ENCODE data around the gene FKBP11. TPM values are rescaled to one million over a fixed set of nuclear protein-coding genes. Genes with fewer than 3 reads are reported as not detected.

The FKBP11 gene
- total and polyA plus RNA-seq, 2 experiments from 2014 or later = 29.5 to 94.9 TPM

DNA sequence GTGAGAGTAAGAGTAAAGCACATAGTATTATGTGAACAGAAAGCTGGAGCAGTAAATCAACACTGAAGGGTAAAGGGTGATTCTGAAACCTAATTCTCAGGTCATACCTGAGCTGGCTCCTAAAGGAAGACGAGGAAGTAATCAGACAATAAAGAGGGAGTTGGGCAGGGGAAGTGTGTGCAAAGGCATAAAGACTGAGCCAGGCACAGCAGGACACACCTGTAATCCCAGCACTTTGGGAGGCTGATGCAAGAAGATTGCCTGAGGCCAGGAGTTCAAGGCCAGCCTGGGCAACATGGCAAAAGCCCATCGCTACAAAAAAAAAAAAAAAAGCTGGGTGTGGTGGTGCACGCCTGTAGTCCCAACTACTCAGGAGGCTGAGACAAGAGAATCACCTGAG is 22.4 kb upstream of the FKBP11 start (continued):
- TF ChIP-seq, protein P1, sequence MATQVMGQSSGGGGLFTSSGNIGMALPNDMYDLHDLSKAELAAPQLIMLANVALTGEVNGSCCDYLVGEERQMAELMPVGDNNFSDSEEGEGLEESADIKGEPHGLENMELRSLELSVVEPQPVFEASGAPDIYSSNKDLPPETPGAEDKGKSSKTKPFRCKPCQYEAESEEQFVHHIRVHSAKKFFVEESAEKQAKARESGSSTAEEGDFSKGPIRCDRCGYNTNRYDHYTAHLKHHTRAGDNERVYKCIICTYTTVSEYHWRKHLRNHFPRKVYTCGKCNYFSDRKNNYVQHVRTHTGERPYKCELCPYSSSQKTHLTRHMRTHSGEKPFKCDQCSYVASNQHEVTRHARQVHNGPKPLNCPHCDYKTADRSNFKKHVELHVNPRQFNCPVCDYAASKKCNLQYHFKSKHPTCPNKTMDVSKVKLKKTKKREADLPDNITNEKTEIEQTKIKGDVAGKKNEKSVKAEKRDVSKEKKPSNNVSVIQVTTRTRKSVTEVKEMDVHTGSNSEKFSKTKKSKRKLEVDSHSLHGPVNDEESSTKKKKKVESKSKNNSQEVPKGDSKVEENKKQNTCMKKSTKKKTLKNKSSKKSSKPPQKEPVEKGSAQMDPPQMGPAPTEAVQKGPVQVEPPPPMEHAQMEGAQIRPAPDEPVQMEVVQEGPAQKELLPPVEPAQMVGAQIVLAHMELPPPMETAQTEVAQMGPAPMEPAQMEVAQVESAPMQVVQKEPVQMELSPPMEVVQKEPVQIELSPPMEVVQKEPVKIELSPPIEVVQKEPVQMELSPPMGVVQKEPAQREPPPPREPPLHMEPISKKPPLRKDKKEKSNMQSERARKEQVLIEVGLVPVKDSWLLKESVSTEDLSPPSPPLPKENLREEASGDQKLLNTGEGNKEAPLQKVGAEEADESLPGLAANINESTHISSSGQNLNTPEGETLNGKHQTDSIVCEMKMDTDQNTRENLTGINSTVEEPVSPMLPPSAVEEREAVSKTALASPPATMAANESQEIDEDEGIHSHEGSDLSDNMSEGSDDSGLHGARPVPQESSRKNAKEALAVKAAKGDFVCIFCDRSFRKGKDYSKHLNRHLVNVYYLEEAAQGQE (IDR thresholded peaks at IDR 0.05; ENCODE audit: unreplicated experiment) = no peak
- TF ChIP-seq EZH2 (IDR thresholded peaks at IDR 0.05; ENCODE audit: low read depth, unreplicated experiment) (no peak), CREB1 (CRISPR knock-in tag; IDR thresholded peaks at IDR 0.05; ENCODE audit: low read depth) (no peak), ETS1 (IDR thresholded peaks at IDR 0.05) (no peak), NANOG (IDR thresholded peaks at IDR 0.05; ENCODE audit: borderline replicate concordance) (no peak), ZNF114 (CRISPR knock-in tag; IDR thresholded peaks at IDR 0.05) (no peak), STAT1 (IDR thresholded peaks at IDR 0.05; ENCODE audit: unreplicated experiment) (no peak)
- TF ChIP-seq, protein P2, sequence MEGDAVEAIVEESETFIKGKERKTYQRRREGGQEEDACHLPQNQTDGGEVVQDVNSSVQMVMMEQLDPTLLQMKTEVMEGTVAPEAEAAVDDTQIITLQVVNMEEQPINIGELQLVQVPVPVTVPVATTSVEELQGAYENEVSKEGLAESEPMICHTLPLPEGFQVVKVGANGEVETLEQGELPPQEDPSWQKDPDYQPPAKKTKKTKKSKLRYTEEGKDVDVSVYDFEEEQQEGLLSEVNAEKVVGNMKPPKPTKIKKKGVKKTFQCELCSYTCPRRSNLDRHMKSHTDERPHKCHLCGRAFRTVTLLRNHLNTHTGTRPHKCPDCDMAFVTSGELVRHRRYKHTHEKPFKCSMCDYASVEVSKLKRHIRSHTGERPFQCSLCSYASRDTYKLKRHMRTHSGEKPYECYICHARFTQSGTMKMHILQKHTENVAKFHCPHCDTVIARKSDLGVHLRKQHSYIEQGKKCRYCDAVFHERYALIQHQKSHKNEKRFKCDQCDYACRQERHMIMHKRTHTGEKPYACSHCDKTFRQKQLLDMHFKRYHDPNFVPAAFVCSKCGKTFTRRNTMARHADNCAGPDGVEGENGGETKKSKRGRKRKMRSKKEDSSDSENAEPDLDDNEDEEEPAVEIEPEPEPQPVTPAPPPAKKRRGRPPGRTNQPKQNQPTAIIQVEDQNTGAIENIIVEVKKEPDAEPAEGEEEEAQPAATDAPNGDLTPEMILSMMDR (conservative IDR thresholded peaks at IDR 0.05; ENCODE audit: low read depth in 2 of 2) = no peak

DNA sequence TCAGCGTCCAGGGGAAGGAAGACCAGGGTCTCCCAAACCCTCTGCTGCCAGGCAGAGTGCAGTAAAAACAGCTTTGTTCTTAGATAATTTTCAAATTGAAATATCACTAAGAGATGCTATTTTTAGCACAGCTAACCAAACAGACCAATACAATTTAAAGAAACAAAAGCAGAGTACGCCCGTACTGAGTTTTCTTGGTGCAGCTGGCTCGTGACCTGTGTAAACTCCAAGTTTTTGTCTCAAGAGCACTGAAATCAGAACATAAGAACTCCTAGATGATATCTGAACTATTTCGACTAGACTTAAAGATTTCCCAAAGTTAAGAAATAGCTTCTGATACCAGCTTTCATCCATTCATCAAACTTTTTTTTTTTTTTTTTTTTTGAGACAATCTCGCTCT is 21.7 kb upstream of the FKBP11 start:
- Histone ChIP-seq H3K79me2 (replicated peaks; ENCODE audit: insufficient read depth) (peaks cover 99% of the 10 kb centered on the region), H3K27ac (ENCODE audit: low read depth) (peak overlapping the region; percentile 53; the same call in 1 of the 2 replicates), H3F3A (replicated peaks; ENCODE audit: low read depth) (no peaks in the 10 kb centered on the region), H3K4me3 (no peak overlapping the region), H4K20me1 (replicated peaks; ENCODE audit: insufficient read depth) (peaks cover 64% of the 10 kb centered on the region), H3K9me2 (ENCODE audit: insufficient read depth) (no peaks in the 10 kb centered on the region), H2AFZ (no peak overlapping the region), H3K27me3 (ENCODE audit: insufficient read depth) (no peaks in the 10 kb centered on the region), H3K36me3 (ENCODE audit: insufficient read depth) (peaks cover 2% of the 10 kb centered on the region; the same call in 1 of the 2 replicates), H3K4me2 (no peak overlapping the region), H3K4me1 (ENCODE audit: insufficient read depth) (no peaks in the 10 kb centered on the region; the same call in 1 of the 2 replicates)
- DNase-seq (ENCODE audit: low spot score) (no peak), ATAC-seq (no peak)
- Mint-ChIP-seq H3K9me3 (no peaks in the 10 kb centered on the region), H3K4me3 (no peak overlapping the region), H3K27ac (peak overlapping the region; percentile 80; the same call in 1 of the 2 replicates), H3K4me1 (peaks cover 8% of the 10 kb centered on the region), H3K27me3 (ENCODE audit: insufficient read depth, low read depth, poor library complexity) (peaks cover 4% of the 10 kb centered on the region), H3K36me3 (ENCODE audit: low read depth) (peaks cover 28% of the 10 kb centered on the region; the same call in 2 of the 3 replicates)
- TF ChIP-seq NANOG (IDR thresholded peaks at IDR 0.05; ENCODE audit: borderline replicate concordance) = no peak
- TF ChIP-seq STAT1 (IDR thresholded peaks at IDR 0.05; ENCODE audit: unreplicated experiment) = no peak
- no peak for TF ChIP-seq ZNF331 (CRISPR knock-in tag; IDR thresholded peaks at IDR 0.05; ENCODE audit: low read depth)
- no peak for TF ChIP-seq ZNF462 (CRISPR knock-in tag; IDR thresholded peaks at IDR 0.05)

All from GM23338 (cell line).